Endothelial cell of umbilical vein (primary cell): ENCODE results near the gene CIDEB.

Experiments
- EZH2 ChIP-seq: IDR thresholded peaks from 2 replicates; pipeline ENCODE4 v1.6.1; 2012; ENCODE audit warnings: borderline replicate concordance, low read depth, mild to moderate bottlenecking, moderate library complexity, low read length, inconsistent platforms; ENCODE audit not compliant: severe bottlenecking
- FOS ChIP-seq: IDR thresholded peaks from 2 replicates; pipeline ENCODE4 v1.6.1; 2011; ENCODE audit warnings: mild to moderate bottlenecking, low read length, moderate library complexity, borderline replicate concordance; ENCODE audit not compliant: insufficient read depth
- MYC ChIP-seq: IDR thresholded peaks from one replicate; pipeline ENCODE4 v1.6.1; 2011; ENCODE audit warnings: mild to moderate bottlenecking, low read depth, low read length
- POLR2A ChIP-seq: IDR thresholded peaks from 2 replicates; pipeline ENCODE4 v1.6.1; 2012; ENCODE audit warnings: low read depth, mild to moderate bottlenecking, control low read depth, low read length
- POLR2AphosphoS5 ChIP-seq: IDR thresholded peaks from 2 replicates; pipeline ENCODE4 v1.6.1; 2012; ENCODE audit warnings: low read depth, mild to moderate bottlenecking, control low read depth, low read length, moderate library complexity; ENCODE audit not compliant: insufficient read depth
- TF ChIP-seq, protein P1 (sequence below), 2 donors: IDR thresholded peaks; 1 replicate in 1 of 2; 2 replicates in 1 of 2; pipeline ENCODE4 v1.5.1; 2011; ENCODE audit warnings: low read length in 2 of 2, mild to moderate bottlenecking in 2 of 2, moderate library complexity in 2 of 2, control low read depth in 1 of 2, inconsistent platforms in 1 of 2, low read depth in 1 of 2; ENCODE audit not compliant: insufficient read depth in 1 of 2; ENCODE audit errors: extremely low read depth in 1 of 2
- TF ChIP-seq, protein P2 (sequence below): IDR thresholded peaks from 2 replicates; pipeline ENCODE4 v1.6.1; 2011; ENCODE audit not compliant: insufficient read depth, insufficient read length

DNA sequence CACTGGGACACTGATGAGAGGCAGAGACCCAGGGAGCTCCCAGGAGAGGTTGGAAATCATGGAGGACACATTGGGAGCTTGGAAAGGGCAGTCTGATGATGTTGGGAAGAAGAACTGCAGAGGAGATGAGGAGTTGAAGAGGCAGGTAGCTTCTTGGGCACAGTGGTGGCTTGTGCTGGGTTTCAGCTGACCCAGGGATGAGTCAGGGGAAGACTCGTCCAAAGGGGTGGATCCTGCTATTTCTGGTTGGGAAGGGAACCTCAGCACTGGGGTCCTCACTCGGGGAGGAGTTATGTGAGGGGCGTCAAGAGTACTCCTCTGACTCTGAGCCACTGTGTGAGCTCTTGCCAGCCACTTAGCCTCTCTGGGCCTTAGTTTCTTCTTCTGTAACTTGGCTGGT is 15.6 kb upstream of the CIDEB start:
- TF ChIP-seq POLR2AphosphoS5 (no peak), MYC (no peak), POLR2A (no peak), EZH2 (no peak), FOS (no peak)
- TF ChIP-seq, protein P1, sequence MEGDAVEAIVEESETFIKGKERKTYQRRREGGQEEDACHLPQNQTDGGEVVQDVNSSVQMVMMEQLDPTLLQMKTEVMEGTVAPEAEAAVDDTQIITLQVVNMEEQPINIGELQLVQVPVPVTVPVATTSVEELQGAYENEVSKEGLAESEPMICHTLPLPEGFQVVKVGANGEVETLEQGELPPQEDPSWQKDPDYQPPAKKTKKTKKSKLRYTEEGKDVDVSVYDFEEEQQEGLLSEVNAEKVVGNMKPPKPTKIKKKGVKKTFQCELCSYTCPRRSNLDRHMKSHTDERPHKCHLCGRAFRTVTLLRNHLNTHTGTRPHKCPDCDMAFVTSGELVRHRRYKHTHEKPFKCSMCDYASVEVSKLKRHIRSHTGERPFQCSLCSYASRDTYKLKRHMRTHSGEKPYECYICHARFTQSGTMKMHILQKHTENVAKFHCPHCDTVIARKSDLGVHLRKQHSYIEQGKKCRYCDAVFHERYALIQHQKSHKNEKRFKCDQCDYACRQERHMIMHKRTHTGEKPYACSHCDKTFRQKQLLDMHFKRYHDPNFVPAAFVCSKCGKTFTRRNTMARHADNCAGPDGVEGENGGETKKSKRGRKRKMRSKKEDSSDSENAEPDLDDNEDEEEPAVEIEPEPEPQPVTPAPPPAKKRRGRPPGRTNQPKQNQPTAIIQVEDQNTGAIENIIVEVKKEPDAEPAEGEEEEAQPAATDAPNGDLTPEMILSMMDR (IDR thresholded peaks at IDR 0.05; ENCODE audit: extremely low read depth in 1 of 2, insufficient read depth in 1 of 2, low read depth in 1 of 2, low read length in 2 of 2) = no peak
- TF ChIP-seq, protein P2, sequence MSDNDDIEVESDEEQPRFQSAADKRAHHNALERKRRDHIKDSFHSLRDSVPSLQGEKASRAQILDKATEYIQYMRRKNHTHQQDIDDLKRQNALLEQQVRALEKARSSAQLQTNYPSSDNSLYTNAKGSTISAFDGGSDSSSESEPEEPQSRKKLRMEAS = no peak
